ENCODE measurements around the gene EML6.

Gene EML6

GRCh38 chr2:54899576-54900200 is 176.2 kb downstream of the EML6 start:
- peak; percentile 73 for TF ChIP-seq CTCF (IDR thresholded peaks at IDR 0.05; ENCODE audit: low read depth, low read length, missing control alignments)

GRCh38 chr2:54901224-54901986 is 177.9 kb downstream of the EML6 start:
- no peak for TF ChIP-seq CTCF (IDR thresholded peaks at IDR 0.05; ENCODE audit: low read depth, low read length, missing control alignments)
- in situ Hi-C loops (cut with HindIII; ENCODE audit: low sequenced_read_pairs) = no loop called here
- no peak for DNase-seq (ENCODE audit: low read depth)
- H3K4me3 ChIP-seq (ENCODE audit: low read depth, low read length) = no peak overlapping the region

More at GRCh38 chr2:54899576-54900200, 176.2 kb downstream of the EML6 start:
- in situ Hi-C loops (cut with HindIII; ENCODE audit: low sequenced_read_pairs) = no loop called here
- DNase-seq (ENCODE audit: low read depth) = peak; percentile 45
- no peak overlapping the region for H3K4me3 ChIP-seq (ENCODE audit: low read depth, low read length)

- in situ Hi-C loops (cut with HindIII; ENCODE audit: low sequenced_read_pairs) = no loop called here
- TF ChIP-seq CTCF (IDR thresholded peaks at IDR 0.05; ENCODE audit: low read depth, low read length, missing control alignments) = no peak
- no peak overlapping the region for H3K4me3 ChIP-seq (ENCODE audit: low read depth, low read length)
- no peak for DNase-seq (ENCODE audit: low read depth)
These were observed 179.3 kb downstream of the EML6 start for GRCh38 chr2:54902763-54903162.

GRCh38 chr2:54903736-54904554 is 180.5 kb downstream of the EML6 start:
- TF ChIP-seq CTCF (IDR thresholded peaks at IDR 0.05; ENCODE audit: low read depth, low read length, missing control alignments) = no peak
- DNase-seq (ENCODE audit: low read depth) = peak; percentile 93
- H3K4me3 ChIP-seq (ENCODE audit: low read depth, low read length) = no peak overlapping the region
- in situ Hi-C loops (cut with HindIII; ENCODE audit: low sequenced_read_pairs) = no loop called here

- H3K4me3 ChIP-seq (ENCODE audit: low read depth, low read length) = no peak overlapping the region
- in situ Hi-C loops (cut with HindIII; ENCODE audit: low sequenced_read_pairs) = no loop called here
- TF ChIP-seq CTCF (IDR thresholded peaks at IDR 0.05; ENCODE audit: low read depth, low read length, missing control alignments) = no peak
- DNase-seq (ENCODE audit: low read depth) = no peak
These were observed 181.4 kb downstream of the EML6 start for GRCh38 chr2:54904836-54905235.

GRCh38 chr2:54906716-54907115 is 183.3 kb downstream of the EML6 start:
- in situ Hi-C loops (cut with HindIII; ENCODE audit: low sequenced_read_pairs) = no loop called here
- TF ChIP-seq CTCF (IDR thresholded peaks at IDR 0.05; ENCODE audit: low read depth, low read length, missing control alignments) = no peak
- H3K4me3 ChIP-seq (ENCODE audit: low read depth, low read length) = no peak overlapping the region
- DNase-seq (ENCODE audit: low read depth) = no peak

Measured in astrocyte of the cerebellum (primary cell).